Trophoblast cell (in vitro differentiated cells and primary cell): ENCODE results near the gene THNSL1.

Experiments
- DNase-seq, 2 donors: peaks; one replicate each; pipeline ENCODE4 v3.0.0-alpha.2; 2016
- H2AFZ ChIP-seq: 2 replicates; pipeline ENCODE4 v1.6.1; 2013; ENCODE audit warnings: low read length, moderate library complexity, mild to moderate bottlenecking; ENCODE audit not compliant: insufficient read depth, poor library complexity
- H2AK5ac ChIP-seq: 2 replicates; pipeline ENCODE4 v1.6.1; 2013; ENCODE audit warnings: mild to moderate bottlenecking, low read length
- H2BK120ac ChIP-seq: 2 replicates; pipeline ENCODE4 v1.6.1; 2013; ENCODE audit warnings: low read length, mild to moderate bottlenecking, moderate library complexity; ENCODE audit not compliant: insufficient read depth, poor library complexity
- H2BK12ac ChIP-seq: 2 replicates; pipeline ENCODE4 v1.6.1; 2013; ENCODE audit warnings: mild to moderate bottlenecking, low read length, moderate library complexity
- H2BK5ac ChIP-seq: 2 replicates; pipeline ENCODE4 v1.6.1; 2013; ENCODE audit warnings: low read length, low read depth, moderate library complexity, mild to moderate bottlenecking; ENCODE audit not compliant: poor library complexity
- H3K14ac ChIP-seq: 2 replicates; pipeline ENCODE4 v1.6.1; 2013; ENCODE audit warnings: mild to moderate bottlenecking, low read length
- H3K18ac ChIP-seq: 2 replicates; pipeline ENCODE4 v1.6.1; 2013; ENCODE audit warnings: mild to moderate bottlenecking, low read length
- H3K23ac ChIP-seq: 2 replicates; pipeline ENCODE4 v1.6.1; 2013; ENCODE audit warnings: low read length
- H3K27ac ChIP-seq: 2 replicates; pipeline ENCODE4 v1.5.1; 2013; ENCODE audit warnings: low read depth, mild to moderate bottlenecking, inconsistent platforms, low read length, moderate library complexity
- H3K27me3 ChIP-seq: 2 replicates; pipeline ENCODE4 v1.6.1; 2013; ENCODE audit warnings: inconsistent platforms, mild to moderate bottlenecking, low read length, moderate library complexity; ENCODE audit not compliant: insufficient read depth
- H3K36me3 ChIP-seq, 2 experiments: 1 replicate in 1 of 2; 2 replicates in 1 of 2; pipeline ENCODE4 v1.6.1; 2013; ENCODE audit warnings: low read length in 2 of 2, mild to moderate bottlenecking in 2 of 2, moderate library complexity in 1 of 2; ENCODE audit not compliant: insufficient read depth in 2 of 2, control insufficient read depth in 1 of 2
- H3K4ac ChIP-seq: 2 replicates; pipeline ENCODE4 v1.6.1; 2013; ENCODE audit warnings: low read depth, mild to moderate bottlenecking, low read length, moderate library complexity
- H3K4me1 ChIP-seq, 2 experiments: 1 replicate in 1 of 2; 2 replicates in 1 of 2; pipeline ENCODE4 v1.6.1; 2013; ENCODE audit warnings: low read length in 2 of 2, mild to moderate bottlenecking in 2 of 2, moderate library complexity in 1 of 2; ENCODE audit not compliant: insufficient read depth in 2 of 2, control insufficient read depth in 1 of 2
- H3K4me2 ChIP-seq: 2 replicates; pipeline ENCODE4 v1.6.1; 2013; ENCODE audit warnings: inconsistent platforms, mild to moderate bottlenecking, low read length, moderate library complexity
- H3K4me3 ChIP-seq: 2 replicates; pipeline ENCODE4 v1.5.1; 2013; ENCODE audit warnings: mild to moderate bottlenecking, low read depth, low read length, inconsistent platforms
- H3K79me1 ChIP-seq: one replicate; pipeline ENCODE4 v1.6.1; 2013; ENCODE audit warnings: low read length
- H3K79me2 ChIP-seq: 2 replicates; pipeline ENCODE4 v1.6.1; 2013; ENCODE audit warnings: low read length, mild to moderate bottlenecking; ENCODE audit not compliant: control insufficient read depth, insufficient read depth, poor library complexity
- H3K9ac ChIP-seq: 2 replicates; pipeline ENCODE4 v1.6.1; 2013; ENCODE audit warnings: mild to moderate bottlenecking, low read length
- H3K9me3 ChIP-seq: 2 replicates; pipeline ENCODE4 v1.6.1; 2013; ENCODE audit warnings: low read depth, mild to moderate bottlenecking, control low read depth, inconsistent platforms, low read length; ENCODE audit not compliant: insufficient read depth
- H4K12ac ChIP-seq: 2 replicates; pipeline ENCODE4 v1.6.1; 2013; ENCODE audit warnings: low read depth, mild to moderate bottlenecking, low read length, moderate library complexity
- H4K8ac ChIP-seq: 2 replicates; pipeline ENCODE4 v1.6.1; 2013; ENCODE audit warnings: low read depth, mild to moderate bottlenecking, low read length, moderate library complexity
- H4K91ac ChIP-seq: one replicate; pipeline ENCODE4 v1.6.1; 2013; ENCODE audit warnings: low read depth, mild to moderate bottlenecking, low read length, moderate library complexity
- WGBS: extraction: QIAGEN DNeasy Blood & Tissue Kit; methylation state at CpG from one replicate; pipeline ENCODE4 v1.1.7; 2013; ENCODE audit warnings: missing lambda C conversion rate; ENCODE audit not compliant: insufficient read length, insufficient coverage; ENCODE audit errors: extremely low coverage; 5-methylcytosine and 5-hydroxymethylcytosine counted together

Gene THNSL1

GRCh38 chr10:25017154-25017590 is 760 bp downstream of the THNSL1 start:
- H3K9ac ChIP-seq, result peak overlapping the region; percentile 35
- H4K91ac ChIP-seq, result peak overlapping the region; percentile 46
- no peak overlapping the region for H2BK12ac ChIP-seq
- peak overlapping the region; percentile 59 for H4K12ac ChIP-seq
- H3K9me3 ChIP-seq, result no peaks in the 10 kb centered on the region
- no peaks in the 10 kb centered on the region for H3K27me3 ChIP-seq
- H3K14ac ChIP-seq, result peak overlapping the region; percentile 43
- H3K79me2 ChIP-seq, result no peaks in the 10 kb centered on the region
- peaks cover 2 to 3% of the 10 kb centered on the region in 2 experiments for H3K4me1 ChIP-seq
- peak overlapping the region; percentile 90 for H4K8ac ChIP-seq
- H3K4me3 ChIP-seq, result peak overlapping the region; percentile 78
- no peak overlapping the region for H2AK5ac ChIP-seq
- H3K27ac ChIP-seq, result peak overlapping the region; percentile 87
- H3K79me1 ChIP-seq, result peaks cover 7% of the 10 kb centered on the region
- H3K18ac ChIP-seq, result peak overlapping the region; percentile 33
- WGBS, result no CpG with 5 or more reads among the region's 10 CpGs
- peak overlapping the region; percentile 27 for H2AFZ ChIP-seq
- peak overlapping the region; percentile 56 for H2BK5ac ChIP-seq
- no peaks in the 10 kb centered on the region for H3K36me3 ChIP-seq
- no peak overlapping the region for H3K4ac ChIP-seq
- no peak overlapping the region for H3K23ac ChIP-seq
- H2BK120ac ChIP-seq, result no peak overlapping the region
- peak overlapping the region; percentile 77 for H3K4me2 ChIP-seq
- DNase-seq, result peak in 1 of 2 donors; percentile 23

GRCh38 chr10:25017661-25018060 is 1.2 kb downstream of the THNSL1 start:
- whole genome bisulfite sequencing, result no CpG with 5 or more reads among the region's 6 CpGs
- Histone ChIP-seq H4K12ac (no peak overlapping the region), H2BK120ac (no peak overlapping the region), H3K27ac (no peak overlapping the region), H2AFZ (no peak overlapping the region), H3K18ac (no peak overlapping the region), H3K4me2 (no peak overlapping the region), H2BK12ac (no peak overlapping the region), H3K4me1 (peaks cover 2 to 3% of the 10 kb centered on the region in 2 experiments), H3K9ac (no peak overlapping the region), H3K14ac (no peak overlapping the region), H2AK5ac (no peak overlapping the region), H3K79me2 (no peaks in the 10 kb centered on the region), H3K4me3 (no peak overlapping the region), H3K9me3 (no peaks in the 10 kb centered on the region), H3K27me3 (no peaks in the 10 kb centered on the region), H4K91ac (no peak overlapping the region), H3K4ac (no peak overlapping the region), H3K23ac (no peak overlapping the region), H4K8ac (no peak overlapping the region), H3K79me1 (peaks cover 7% of the 10 kb centered on the region), H2BK5ac (no peak overlapping the region), H3K36me3 (no peaks in the 10 kb centered on the region)
- DNase-seq, result no peak

- no peak overlapping the region for H4K12ac ChIP-seq
- H3K14ac ChIP-seq, result no peak overlapping the region
- no peak overlapping the region for H2BK120ac ChIP-seq
- H2AFZ ChIP-seq, result no peak overlapping the region
- no peak overlapping the region for H3K27ac ChIP-seq
- no peak overlapping the region for H4K8ac ChIP-seq
- H2BK12ac ChIP-seq, result no peak overlapping the region
- no peak overlapping the region for H3K18ac ChIP-seq
- no peak overlapping the region for H3K4me2 ChIP-seq
- H3K9me3 ChIP-seq, result no peaks in the 10 kb centered on the region
- no peak overlapping the region for H2BK5ac ChIP-seq
- no peak overlapping the region for H3K9ac ChIP-seq
- H3K79me2 ChIP-seq, result no peaks in the 10 kb centered on the region
- no peak overlapping the region for H2AK5ac ChIP-seq
- H3K23ac ChIP-seq, result no peak overlapping the region
- H4K91ac ChIP-seq, result no peak overlapping the region
- H3K36me3 ChIP-seq, result no peaks in the 10 kb centered on the region
- peaks cover 2 to 3% of the 10 kb centered on the region in 2 experiments for H3K4me1 ChIP-seq
- peaks cover 7% of the 10 kb centered on the region for H3K79me1 ChIP-seq
- no peaks in the 10 kb centered on the region for H3K27me3 ChIP-seq
- no CpG with 5 or more reads among the region's 3 CpGs for WGBS
- H3K4ac ChIP-seq, result no peak overlapping the region
- DNase-seq, result no peak
- no peak overlapping the region for H3K4me3 ChIP-seq
These were observed 2.3 kb downstream of the THNSL1 start for GRCh38 chr10:25018703-25019102.

GRCh38 chr10:25023278-25023677 is 6.9 kb downstream of the THNSL1 start:
- Histone ChIP-seq H3K4me3 (no peak overlapping the region), H2BK12ac (no peak overlapping the region), H3K4me1 (no peaks in the 10 kb centered on the region), H3K36me3 (no peaks in the 10 kb centered on the region), H2BK5ac (no peak overlapping the region), H4K8ac (no peak overlapping the region), H3K79me2 (no peaks in the 10 kb centered on the region), H2BK120ac (no peak overlapping the region), H3K27ac (no peak overlapping the region), H4K91ac (no peak overlapping the region), H2AK5ac (no peak overlapping the region), H3K23ac (no peak overlapping the region), H4K12ac (no peak overlapping the region), H3K9ac (no peak overlapping the region), H3K4me2 (no peak overlapping the region), H3K4ac (no peak overlapping the region), H3K9me3 (no peaks in the 10 kb centered on the region), H3K18ac (no peak overlapping the region), H3K14ac (no peak overlapping the region), H2AFZ (no peak overlapping the region), H3K27me3 (no peaks in the 10 kb centered on the region), H3K79me1 (no peaks in the 10 kb centered on the region)
- WGBS, result no CpG with 5 or more reads among the region's 3 CpGs
- peak in 1 of 2 donors; percentile 56 for DNase-seq
